ENCODE measurements around the gene PTPN5. TPM values are rescaled to one million over a fixed set of nuclear protein-coding genes. Genes with fewer than 3 reads are reported as not detected.
"Not testable (repeated sequence)": the region's sequence is repeated elsewhere in the genome, so short reads cannot be mapped to it uniquely, and the experiment has no call there.

Gene PTPN5
- total RNA-seq (2021) (not detected in 2 replicates), Bru-seq, nascent RNA (not detected), BruChase-seq, experiment 1, labeled RNA remaining after a 2-hour chase (not detected), BruChase-seq, experiment 2, labeled RNA remaining after a 6-hour chase (not detected)
- long read RNA-seq, partial matches to known transcripts: 0 of 1 reads
- long read RNA-seq, other reads (novel, unspliced or antisense): 1 of 1 reads

GRCh38 chr11:18791207-18791968 is at the start of gene PTPN5:
TSS of gene PTPN5 (minus strand) at chr11:18791798. CDS start at chr11:18771958, 19,840 bp downstream.
- Histone ChIP-seq H3K9me2 (ENCODE audit: insufficient read depth) (no peaks in the 10 kb centered on the region), H3F3A (ENCODE audit: insufficient read depth, low read depth) (no peaks in the 10 kb centered on the region), H4K20me1 (ENCODE audit: insufficient read depth) (no peaks in the 10 kb centered on the region), H3K9me3 (ENCODE audit: insufficient read depth, low read depth) (no peaks in the 10 kb centered on the region), H3K4me2 (no peak within 1 kb of the TSS), H3K36me3 (ENCODE audit: low read depth) (no peaks in the 10 kb centered on the region), H3K4me1 (replicated peaks; ENCODE audit: insufficient read depth) (no peaks in the 10 kb centered on the region), H3K4me3 (no peak within 1 kb of the TSS), H2AFZ (no peak within 1 kb of the TSS), H3K27ac (no peak within 1 kb of the TSS), H3K27me3 (ENCODE audit: insufficient read depth, low read depth) (peaks cover 57% of the 10 kb centered on the region), H3K79me2 (ENCODE audit: low read depth) (no peaks in the 10 kb centered on the region)
- no TSS peak for BruUV-seq (replicated peaks)
- TF ChIP-seq EZH2 (IDR thresholded peaks at IDR 0.05; ENCODE audit: low read depth) (no peak), CTCF (conservative IDR thresholded peaks at IDR 0.05) (no peak)
- intact Hi-C loops (cut with micrococcal nuclease; ENCODE audit: unreplicated experiment): no loop called here
- no peak for DNase-seq
- CTCF ChIA-PET: no interaction called here
- POLR2A ChIA-PET (ENCODE audit: unreplicated experiment): no interaction called here

- Histone ChIP-seq H3K27me3 (ENCODE audit: insufficient read depth, low read depth) (peaks cover 53% of the 10 kb centered on the region), H3K9me2 (ENCODE audit: insufficient read depth) (no peaks in the 10 kb centered on the region), H2AFZ (no peak overlapping the region), H3K79me2 (ENCODE audit: low read depth) (no peaks in the 10 kb centered on the region), H3F3A (ENCODE audit: insufficient read depth, low read depth) (no peaks in the 10 kb centered on the region), H3K36me3 (ENCODE audit: low read depth) (no peaks in the 10 kb centered on the region), H3K27ac (no peak overlapping the region), H4K20me1 (ENCODE audit: insufficient read depth) (no peaks in the 10 kb centered on the region), H3K4me2 (no peak overlapping the region), H3K4me3 (no peak overlapping the region), H3K4me1 (replicated peaks; ENCODE audit: insufficient read depth) (no peaks in the 10 kb centered on the region), H3K9me3 (ENCODE audit: insufficient read depth, low read depth) (no peaks in the 10 kb centered on the region)
- no TSS peak for BruUV-seq (replicated peaks)
- ChIA-PET CTCF (no interaction called here), POLR2A (ENCODE audit: unreplicated experiment) (no interaction called here)
- intact Hi-C loops (cut with micrococcal nuclease; ENCODE audit: unreplicated experiment): no loop called here
- TF ChIP-seq CTCF (conservative IDR thresholded peaks at IDR 0.05) (no peak), EZH2 (IDR thresholded peaks at IDR 0.05; ENCODE audit: low read depth) (no peak)
- DNase-seq: no peak
These were observed 44.8 kb upstream of the PTPN5 start for GRCh38 chr11:18836417-18836816.

- Histone ChIP-seq H3K9me2 (ENCODE audit: insufficient read depth) (no peaks in the 10 kb centered on the region), H3K4me1 (replicated peaks; ENCODE audit: insufficient read depth) (no peaks in the 10 kb centered on the region), H3K27ac (no peak overlapping the region), H4K20me1 (ENCODE audit: insufficient read depth) (no peaks in the 10 kb centered on the region), H3K79me2 (ENCODE audit: low read depth) (no peaks in the 10 kb centered on the region), H2AFZ (no peak overlapping the region), H3K9me3 (ENCODE audit: insufficient read depth, low read depth) (no peaks in the 10 kb centered on the region), H3K36me3 (ENCODE audit: low read depth) (no peaks in the 10 kb centered on the region), H3F3A (ENCODE audit: insufficient read depth, low read depth) (no peaks in the 10 kb centered on the region), H3K27me3 (ENCODE audit: insufficient read depth, low read depth) (peaks cover 42% of the 10 kb centered on the region), H3K4me2 (no peak overlapping the region), H3K4me3 (no peak overlapping the region)
- CTCF ChIA-PET: no interaction called here
- TF ChIP-seq EZH2 (IDR thresholded peaks at IDR 0.05; ENCODE audit: low read depth) (no peak), CTCF (conservative IDR thresholded peaks at IDR 0.05) (no peak)
- no TSS peak for BruUV-seq (replicated peaks)
- intact Hi-C loops (cut with micrococcal nuclease; ENCODE audit: unreplicated experiment): no loop called here
- POLR2A ChIA-PET (ENCODE audit: unreplicated experiment): no interaction called here
- no peak for DNase-seq
These were observed 43.3 kb upstream of the PTPN5 start for GRCh38 chr11:18834754-18835466.

- peaks cover 81% of the 10 kb centered on the region for H3K27me3 ChIP-seq (ENCODE audit: insufficient read depth, low read depth)
- H3K9me2 ChIP-seq (ENCODE audit: insufficient read depth); H3K27ac ChIP-seq; BruUV-seq (replicated peaks); CTCF ChIA-PET; H3K79me2 ChIP-seq (ENCODE audit: low read depth); POLR2A ChIA-PET (ENCODE audit: unreplicated experiment); H3F3A ChIP-seq (ENCODE audit: insufficient read depth, low read depth); H3K4me2 ChIP-seq; H4K20me1 ChIP-seq (ENCODE audit: insufficient read depth); H3K4me3 ChIP-seq; H3K9me3 ChIP-seq (ENCODE audit: insufficient read depth, low read depth); H3K4me1 ChIP-seq (replicated peaks; ENCODE audit: insufficient read depth); H3K36me3 ChIP-seq (ENCODE audit: low read depth); DNase-seq; H2AFZ ChIP-seq; intact Hi-C loops (cut with micrococcal nuclease; ENCODE audit: unreplicated experiment): not testable (repeated sequence)
These were observed 28.6 kb upstream of the PTPN5 start for GRCh38 chr11:18820160-18820559.

All from PC-9 (cell line).